Adrenal gland (tissue), 19 donors: ENCODE data around the gene RAB27B. TPM values are rescaled to one million over a fixed set of nuclear protein-coding genes. Genes with fewer than 3 reads are reported as not detected.

Source experiments
- DNase-seq, 7 donors: peaks; one replicate each; pipeline ENCODE4 v3.0.0-alpha.2; 2019 to 2020
- H3K27ac ChIP-seq, 5 donors: fragments of 200-600 bp; sonication (generic) in 4 of 5; 1 replicate in 3 of 5; 2 replicates in 2 of 5; pipeline versions ENCODE4 v1.5.1 to v1.8.0; 2016 to 2020; ENCODE audit warnings: mild to moderate bottlenecking in 1 of 5
- H3K27me3 ChIP-seq: fragments of 200-600 bp; 2 replicates; pipeline ENCODE4 v1.8.0; 2021
- H3K36me3 ChIP-seq, 2 donors: fragments of 200-600 bp; replicated peaks in 1 of 2; 1 replicate in 1 of 2; 2 replicates in 1 of 2; pipeline versions ENCODE4 v1.5.1 to v1.8.0; 2018 to 2022
- H3K4me1 ChIP-seq, 2 donors: fragments of 200-600 bp; replicated peaks in 1 of 2; 1 replicate in 1 of 2; 2 replicates in 1 of 2; pipeline versions ENCODE4 v1.5.1 to v1.8.0; 2018 to 2021
- H3K4me3 ChIP-seq, 4 donors: fragments of 200-600 bp; sonication (generic) in 3 of 4; one replicate each; pipeline ENCODE4 v1.5.1; 2016 to 2018
- H3K9me3 ChIP-seq, 3 donors: fragments of 200-600 bp; sonication (generic) in 1 of 3; replicated peaks in 1 of 3; 1 replicate in 2 of 3; 2 replicates in 1 of 3; pipeline versions ENCODE4 v1.5.1 to v1.8.0; 2016 to 2021
- CTCF ChIP-seq, 6 experiments: fragments of 450-650 bp in 4 of 6; fragments of 200-600 bp in 2 of 6; sonication (generic) in 1 of 6; IDR thresholded peaks; 1 replicate in 5 of 6; 2 replicates in 1 of 6; pipeline versions ENCODE4 v1.5.1 to v1.8.0; 2016 to 2021; ENCODE audit warnings: antibody characterized with exemption in 6 of 6, mild to moderate bottlenecking in 2 of 6, moderate library complexity in 1 of 6
- POLR2A ChIP-seq, 2 donors: fragments of 450-650 bp; IDR thresholded peaks; one replicate each; pipeline ENCODE4 v1.6.1; 2017; ENCODE audit warnings: antibody characterized with exemption in 2 of 2, mild to moderate bottlenecking in 2 of 2, moderate library complexity in 1 of 2
- WGBS, 4 donors: extraction: QIAGEN DNeasy Blood & Tissue Kit in 2 of 4; methylation state at CpG; one replicate each; pipeline versions ENCODE4 v1.1.5 to v1.1.7; 2013 to 2017; 5-methylcytosine and 5-hydroxymethylcytosine counted together
- intact Hi-C, 2 donors: fragments of 100-400 bp; cut with DNase I; formaldehyde crosslinking; loops; one replicate each; pipeline versions ENCODE4 v1.14.1 to v1.15.0; 2022 to 2023
- long read RNA-seq, 10 donors: library from polyadenylated mRNA in 3 of 10; unstranded in 2 of 10; stranded (forward) in 1 of 10; transcript quantifications; one replicate each; pipeline ENCODE4 v2.0.0 and lab custom pipeline, GENCODE V29; 2021 to 2026
- polyA plus RNA-seq, 3 donors: library from polyadenylated mRNA; stranded (reverse); fragments of 200-250 nt in 2 of 3; fragments of 350-450 nt in 1 of 3; fragmentation: Illumina TruSeq in 1 of 3; extraction: RNeasy Lipid Tissue Mini Kit (QIAGEN cat#74804) in 1 of 3; gene quantifications; one replicate each; pipeline ENCODE4 v1.2.3, GENCODE V29; 2013 to 2014
- total RNA-seq, 9 donors: library from RNA; depleted of rRNA in 4 of 9; stranded (reverse); fragments of >200 nt in 4 of 9; fragments of 120-200 nt in 1 of 9; fragmentation: NEBNext Ultra II Directional in 1 of 9; extraction: Animal tissue kit (Norgen Biotek cat#: 25700) in 1 of 9; gene quantifications; one replicate each; pipeline versions ENCODE4 v1.1.0 to v1.2.4, GENCODE V29; 2013 to 2023
- donor health status: healthy with polysubstance abuse.
- donor health status: Bipolar disorder and iron deficiency.
- donor health status: DM: yes; HTN: yes; CAD: no.
- donor health status: DM: no; HTN: no; CAD: no.
- donor health status: DM: no; HTN: no; CAD: no.
- donor health status: DM: yes; HTN: yes; CAD: no.

Gene RAB27B, protein sequence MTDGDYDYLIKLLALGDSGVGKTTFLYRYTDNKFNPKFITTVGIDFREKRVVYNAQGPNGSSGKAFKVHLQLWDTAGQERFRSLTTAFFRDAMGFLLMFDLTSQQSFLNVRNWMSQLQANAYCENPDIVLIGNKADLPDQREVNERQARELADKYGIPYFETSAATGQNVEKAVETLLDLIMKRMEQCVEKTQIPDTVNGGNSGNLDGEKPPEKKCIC
- 1 to 10 TPM in 3 of 9 donors, under 1 TPM in 3, not detected in 3; 0.04 to 3.9 (median 2.0) TPM for total RNA-seq
- 1 to 10 TPM in 2 of 3 donors, under 1 TPM in 1; 0.37 to 3.2 (median 1.1) TPM for polyA plus RNA-seq
- long read RNA-seq, donor 1, result 0 reads
- long read RNA-seq, donor 2, result 0 reads
- long read RNA-seq, donor 3, result 0 reads
- long read RNA-seq, donor 4, result 0 reads
- long read RNA-seq, donor 5, result 0 reads
- long read RNA-seq, donor 6, full-length matches to known transcripts, result 1 of 1 reads
- long read RNA-seq, donor 6, partial matches to known transcripts, result 0 of 1 reads
- long read RNA-seq, donor 6, other reads (novel, unspliced or antisense), result 0 of 1 reads
- long read RNA-seq, donor 7, full-length matches to known transcripts, result 1 of 1 reads
- long read RNA-seq, donor 7, partial matches to known transcripts, result 0 of 1 reads
- long read RNA-seq, donor 7, other reads (novel, unspliced or antisense), result 0 of 1 reads
- long read RNA-seq, donor 8, full-length matches to known transcripts, result 1 of 1 reads
- long read RNA-seq, donor 8, partial matches to known transcripts, result 0 of 1 reads
- long read RNA-seq, donor 8, other reads (novel, unspliced or antisense), result 0 of 1 reads
- long read RNA-seq, donor 9, result 0 reads
- long read RNA-seq, donor 10, result 0 reads

DNA sequence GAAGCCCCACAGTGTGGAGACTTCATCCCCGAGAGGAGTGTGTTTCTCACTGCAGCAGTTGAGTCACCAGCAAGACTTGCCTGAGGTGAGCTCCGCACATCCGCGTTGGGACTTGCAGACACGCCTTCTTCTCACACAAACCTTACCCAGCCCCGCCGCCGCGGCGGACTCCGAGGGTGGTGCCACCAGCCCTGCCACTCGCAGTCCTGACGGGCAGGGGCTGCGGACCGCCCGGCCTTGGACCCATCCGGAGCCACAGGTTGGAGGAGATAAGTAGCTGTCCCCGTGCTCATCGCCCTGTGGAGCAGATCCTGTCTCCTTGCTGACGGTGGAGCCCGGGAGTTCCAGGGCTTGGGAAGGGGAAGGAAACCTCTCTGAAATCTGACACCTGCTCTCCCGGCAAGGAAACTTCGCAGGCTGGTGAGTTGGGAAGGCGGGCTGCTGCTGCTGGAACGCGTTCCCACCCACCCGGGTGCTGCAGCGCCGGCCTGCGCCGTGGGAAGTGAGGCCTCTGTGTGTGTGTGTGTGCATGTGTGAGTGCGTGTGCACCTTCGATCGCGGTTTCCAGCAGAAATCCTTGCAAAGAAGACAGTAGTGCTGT is at the start of gene RAB27B:
Gene RAB27B (plus strand): TSS at position 197 of the 601 bp plus-strand sequence. CDS start 49,109 bp downstream, outside the sequence.
- 0 to 1% (median 1%) methylated on average over 13 to 35 of the region's 35 CpGs for WGBS, 4 donors
- TF ChIP-seq CTCF (IDR thresholded peaks at IDR 0.05) (no peak), POLR2A (IDR thresholded peaks at IDR 0.05) (no peak)
- H3K27ac ChIP-seq, result peak within 1 kb of the TSS in 1 of 5 donors; percentile 8
- peaks cover 0 to 12% of the 10 kb centered on the region in 2 donors for H3K4me1 ChIP-seq
- peak within 1 kb of the TSS in 1 of 4 donors; percentile 44 for H3K4me3 ChIP-seq
- no peaks in the 10 kb centered on the region for H3K9me3 ChIP-seq
- intact Hi-C loops, result no loop called here
- peak; percentile 38 to 80 (median 48) for DNase-seq
- peaks cover 3% of the 10 kb centered on the region for H3K27me3 ChIP-seq
- no peaks in the 10 kb centered on the region for H3K36me3 ChIP-seq

DNA sequence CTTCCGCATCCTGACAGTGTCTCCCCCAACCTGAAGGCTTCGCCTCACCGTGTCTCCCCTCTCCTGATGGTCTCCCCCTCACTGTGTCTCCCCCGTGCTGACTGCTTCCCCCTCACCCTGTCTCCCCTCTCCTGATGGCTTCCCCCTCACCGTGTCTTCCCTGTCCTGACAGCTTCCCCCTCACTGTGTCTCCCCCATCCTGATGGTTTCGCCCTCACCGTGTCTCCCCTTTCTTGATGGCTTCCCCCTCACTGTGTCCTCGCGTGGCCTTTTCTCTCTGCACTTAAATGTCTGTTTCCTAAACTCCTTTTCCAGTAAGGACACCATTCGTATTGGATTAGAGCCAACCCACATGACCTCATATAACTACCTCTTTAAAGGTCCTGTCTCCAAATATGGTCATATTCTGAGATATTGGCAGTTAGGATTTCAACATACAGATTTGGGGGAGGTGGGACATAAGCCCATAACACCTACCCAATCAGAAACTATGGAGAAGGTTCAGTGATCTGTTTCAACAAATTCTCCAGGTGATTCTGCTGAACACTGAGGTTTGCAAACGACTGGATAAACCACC is 47.9 kb upstream of the RAB27B start:
- H3K4me1 ChIP-seq, result no peaks in the 10 kb centered on the region
- TF ChIP-seq CTCF (IDR thresholded peaks at IDR 0.05) (no peak), POLR2A (IDR thresholded peaks at IDR 0.05) (no peak)
- H3K4me3 ChIP-seq, result no peak overlapping the region
- no peak for DNase-seq
- no peaks in the 10 kb centered on the region for H3K27me3 ChIP-seq
- 78 to 86% (median 79%) methylated on average over 10 to 11 of the region's 11 CpGs for WGBS, 4 donors
- H3K9me3 ChIP-seq, result no peaks in the 10 kb centered on the region
- no peak overlapping the region for H3K27ac ChIP-seq
- intact Hi-C loops, result no loop called here
- H3K36me3 ChIP-seq, result no peaks in the 10 kb centered on the region

DNA sequence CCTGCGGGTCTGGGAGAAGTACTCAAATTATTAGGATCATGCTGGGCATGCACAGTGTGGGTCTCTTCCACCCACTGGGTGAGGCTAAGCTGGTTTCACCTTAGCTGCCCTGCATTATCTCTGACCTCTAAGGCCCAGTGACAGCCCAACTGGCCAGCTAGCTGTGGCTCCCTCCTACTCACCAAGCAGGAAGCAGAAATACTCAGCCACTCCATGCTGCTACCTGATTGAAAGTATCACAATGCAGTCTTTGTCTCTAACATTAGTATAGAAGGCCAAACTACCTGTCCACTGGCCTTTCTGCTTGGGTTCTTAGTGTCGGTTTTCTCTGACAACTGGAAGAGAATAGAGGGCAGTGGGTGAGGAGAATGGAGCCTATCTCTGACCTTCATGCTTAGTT is 47.3 kb upstream of the RAB27B start:
- no peaks in the 10 kb centered on the region for H3K36me3 ChIP-seq
- TF ChIP-seq CTCF (IDR thresholded peaks at IDR 0.05), result no peak
- no peak for TF ChIP-seq POLR2A (IDR thresholded peaks at IDR 0.05)
- no peaks in the 10 kb centered on the region for H3K4me1 ChIP-seq
- H3K4me3 ChIP-seq, result no peak overlapping the region
- DNase-seq, result no peak
- intact Hi-C loops, result no loop called here
- H3K27me3 ChIP-seq, result no peaks in the 10 kb centered on the region
- H3K27ac ChIP-seq, result no peak overlapping the region
- 71 to 87% (median 80%) methylated on average over 2 of the region's 2 CpGs for WGBS, 4 donors
- no peaks in the 10 kb centered on the region for H3K9me3 ChIP-seq

DNA sequence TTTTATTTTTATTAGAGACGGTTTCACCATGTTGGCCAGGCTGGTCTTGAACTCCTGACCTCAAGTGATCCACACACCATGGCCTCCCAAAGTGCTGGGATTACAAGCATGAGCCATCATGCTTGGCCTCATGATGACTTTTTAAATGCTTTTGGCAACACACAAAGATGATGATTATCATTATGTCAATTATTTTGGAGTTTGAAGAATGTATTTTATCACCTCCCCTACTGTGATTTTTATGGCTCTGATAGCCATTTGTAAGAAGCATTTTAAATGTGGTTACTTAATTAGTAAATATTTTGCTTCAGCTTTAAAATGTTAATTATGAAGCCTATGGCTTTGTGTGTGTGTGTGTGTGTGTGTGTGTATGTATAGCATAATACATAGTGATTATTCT is 45.1 kb upstream of the RAB27B start:
- 58 to 80% (median 67%) methylated on average over 1 of the region's 1 CpG for WGBS, 4 donors
- no peaks in the 10 kb centered on the region for H3K9me3 ChIP-seq
- no peak for TF ChIP-seq CTCF (IDR thresholded peaks at IDR 0.05)
- H3K27ac ChIP-seq, result no peak overlapping the region
- H3K4me1 ChIP-seq, result no peaks in the 10 kb centered on the region
- H3K36me3 ChIP-seq, result no peaks in the 10 kb centered on the region
- intact Hi-C loops, result no loop called here
- no peaks in the 10 kb centered on the region for H3K27me3 ChIP-seq
- DNase-seq, result no peak
- no peak overlapping the region for H3K4me3 ChIP-seq
